Ishikawa (cell line): ENCODE results near the gene SNX32.

ENCODE experiments used
- CEBPB ChIP-seq: IDR thresholded peaks from 2 replicates; pipeline ENCODE4 v1.6.1; 2012
- CREB1 ChIP-seq: IDR thresholded peaks from 2 replicates; pipeline ENCODE4 v1.6.1; 2012; ENCODE audit warnings: low read depth
- EGR1 ChIP-seq: IDR thresholded peaks from 2 replicates; pipeline ENCODE4 v1.6.1; 2012
- EP300 ChIP-seq: IDR thresholded peaks from 2 replicates; pipeline ENCODE4 v1.6.1; 2012; ENCODE audit warnings: borderline replicate concordance
- FOXM1 ChIP-seq: IDR thresholded peaks from 2 replicates; pipeline ENCODE4 v1.6.1; 2012; ENCODE audit warnings: low read depth, borderline replicate concordance
- MAX ChIP-seq: IDR thresholded peaks from 2 replicates; pipeline ENCODE4 v1.6.1; 2012
- NFIC ChIP-seq: IDR thresholded peaks from 2 replicates; pipeline ENCODE4 v1.6.1; 2012
- RAD21 ChIP-seq: IDR thresholded peaks from 2 replicates; pipeline ENCODE4 v1.6.1; 2012; ENCODE audit warnings: low read depth
- REST ChIP-seq: IDR thresholded peaks from 2 replicates; pipeline ENCODE4 v1.6.1; 2012; ENCODE audit warnings: low read depth, mild to moderate bottlenecking
- TAF1 ChIP-seq: IDR thresholded peaks from 2 replicates; pipeline ENCODE4 v1.6.1; 2012; ENCODE audit warnings: low read depth, mild to moderate bottlenecking
- TCF12 ChIP-seq: IDR thresholded peaks from 2 replicates; pipeline ENCODE4 v1.6.1; 2012; ENCODE audit warnings: low read depth
- TEAD4 ChIP-seq: IDR thresholded peaks from 2 replicates; pipeline ENCODE4 v1.6.1; 2012
- USF1 ChIP-seq: IDR thresholded peaks from 2 replicates; pipeline ENCODE4 v1.6.1; 2012
- YY1 ChIP-seq: IDR thresholded peaks from 2 replicates; pipeline ENCODE4 v1.6.1; 2012; ENCODE audit warnings: low read depth
- ZBTB7A ChIP-seq: IDR thresholded peaks from 2 replicates; pipeline ENCODE4 v1.6.1; 2012; ENCODE audit warnings: low read depth

Gene SNX32

DNA sequence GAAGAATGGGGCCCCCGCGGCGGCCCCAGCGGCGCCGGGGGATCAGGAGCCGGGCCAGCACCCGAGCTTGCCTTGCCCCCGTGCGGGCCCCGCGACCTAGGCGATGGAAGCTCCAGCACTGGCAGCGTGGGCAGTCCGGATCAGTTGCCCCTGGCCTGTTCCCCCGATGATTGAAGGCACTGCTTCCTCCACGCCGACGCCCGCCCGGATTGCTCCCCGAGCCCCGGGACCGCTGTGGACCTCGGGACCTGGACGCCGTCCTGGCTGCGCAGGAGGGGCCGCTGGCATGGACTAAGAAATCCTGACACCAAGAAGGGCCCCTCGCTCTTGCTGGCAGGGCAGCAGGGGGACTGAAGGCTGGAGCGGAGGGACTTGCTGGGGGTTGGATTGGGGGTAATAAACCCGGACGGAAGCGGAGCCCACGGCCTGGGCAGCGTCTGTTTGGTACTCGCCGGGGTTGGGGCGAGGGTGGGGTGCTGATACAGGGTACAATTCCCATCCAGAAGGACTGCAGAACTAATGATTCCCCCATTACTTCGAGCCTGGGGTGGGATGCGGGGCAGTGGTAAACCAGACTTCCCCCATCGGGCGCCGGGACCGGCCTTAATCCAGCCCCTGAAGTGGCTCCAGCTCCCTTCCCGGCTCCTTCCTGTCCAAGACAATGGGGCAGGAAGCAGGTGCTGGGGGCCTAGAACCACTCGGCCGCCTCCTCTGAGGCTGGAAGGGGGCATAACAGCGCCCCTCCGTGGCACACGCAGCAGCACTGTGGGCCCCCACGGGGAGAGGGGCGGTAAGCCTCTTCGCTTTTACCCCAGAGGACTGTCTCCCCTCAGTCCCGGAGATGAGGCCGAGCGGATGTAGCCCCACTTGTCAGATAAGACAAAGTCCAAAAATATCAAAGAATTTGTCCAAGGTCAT is 57.7 kb downstream of the SNX32 start:
- no peak for TF ChIP-seq TEAD4
- no peak for TF ChIP-seq YY1
- TF ChIP-seq CREB1, result no peak
- TF ChIP-seq TCF12, result no peak
- TF ChIP-seq RAD21, result no peak
- TF ChIP-seq EGR1, result no peak
- no peak for TF ChIP-seq ZBTB7A
- no peak for TF ChIP-seq USF1
- no peak for TF ChIP-seq EP300
- no peak for TF ChIP-seq CEBPB
- TF ChIP-seq REST, result no peak

GRCh38 chr11:65892661-65893317 is 59.0 kb downstream of the SNX32 start:
- TF ChIP-seq FOXM1, result no peak

DNA sequence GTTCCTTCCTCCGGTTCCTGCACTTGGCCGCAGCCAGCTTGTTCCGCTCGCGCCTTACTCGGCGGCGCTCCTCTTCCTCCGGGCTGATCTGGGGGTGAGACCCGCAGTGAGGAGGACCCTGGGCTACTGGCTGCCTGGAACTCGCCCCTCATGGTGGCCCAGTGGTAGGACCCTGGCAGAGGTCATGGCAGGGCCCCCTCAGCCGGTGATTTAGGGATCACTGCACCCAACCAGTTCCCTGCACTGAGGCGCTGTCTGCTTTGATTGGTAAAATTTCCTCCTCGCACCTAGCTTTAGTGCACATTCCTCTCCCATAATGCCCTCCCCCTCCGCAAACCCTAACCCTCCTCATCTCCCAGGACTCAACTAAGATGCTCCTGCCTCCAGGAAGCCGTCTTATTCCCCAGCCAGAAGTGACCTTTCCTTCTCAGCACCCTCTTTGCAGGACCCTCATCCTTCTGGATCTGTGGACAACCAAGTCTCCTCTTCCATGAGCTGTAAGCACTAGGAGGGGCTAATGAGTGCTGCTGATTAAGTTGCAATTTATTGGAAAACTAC is 60.4 kb downstream of the SNX32 start:
- no peak for TF ChIP-seq CREB1
- no peak for TF ChIP-seq EP300
- TF ChIP-seq FOXM1, result no peak
- no peak for TF ChIP-seq YY1
- TF ChIP-seq USF1, result no peak
- no peak for TF ChIP-seq NFIC
- TF ChIP-seq MAX, result no peak
- no peak for TF ChIP-seq TEAD4
- no peak for TF ChIP-seq ZBTB7A
- no peak for TF ChIP-seq EGR1
- TF ChIP-seq RAD21, result no peak
- TF ChIP-seq TAF1, result no peak
- TF ChIP-seq REST, result no peak
- TF ChIP-seq CEBPB, result no peak
- no peak for TF ChIP-seq TCF12

- TF ChIP-seq USF1 (no peak), EP300 (no peak), MAX (no peak)
These were observed 61.8 kb downstream of the SNX32 start for GRCh38 chr11:65895482-65895981.
